Measurements from ENCODE around the gene FAM20C. TPM values are rescaled to one million over a fixed set of nuclear protein-coding genes. Genes with fewer than 3 reads are reported as not detected.

Gene FAM20C
- total RNA-seq, 3 donors from 2014 or later = 20.7 to 47.7 (median 26.5) TPM

GRCh38 chr7:148543-148931 is 43.8 kb upstream of the FAM20C start:
- H3K9me3 ChIP-seq = no peaks in the 10 kb centered on the region
- intact Hi-C loops (cut with DNase I, micrococcal nuclease) = no loop called here
- H3K36me3 ChIP-seq (ENCODE audit: low read depth) = no peaks in the 10 kb centered on the region
- DNase-seq (no peak), ATAC-seq (no peak)
- peak overlapping the region; percentile 7 for H3K4me3 ChIP-seq
- TF ChIP-seq, protein P1, sequence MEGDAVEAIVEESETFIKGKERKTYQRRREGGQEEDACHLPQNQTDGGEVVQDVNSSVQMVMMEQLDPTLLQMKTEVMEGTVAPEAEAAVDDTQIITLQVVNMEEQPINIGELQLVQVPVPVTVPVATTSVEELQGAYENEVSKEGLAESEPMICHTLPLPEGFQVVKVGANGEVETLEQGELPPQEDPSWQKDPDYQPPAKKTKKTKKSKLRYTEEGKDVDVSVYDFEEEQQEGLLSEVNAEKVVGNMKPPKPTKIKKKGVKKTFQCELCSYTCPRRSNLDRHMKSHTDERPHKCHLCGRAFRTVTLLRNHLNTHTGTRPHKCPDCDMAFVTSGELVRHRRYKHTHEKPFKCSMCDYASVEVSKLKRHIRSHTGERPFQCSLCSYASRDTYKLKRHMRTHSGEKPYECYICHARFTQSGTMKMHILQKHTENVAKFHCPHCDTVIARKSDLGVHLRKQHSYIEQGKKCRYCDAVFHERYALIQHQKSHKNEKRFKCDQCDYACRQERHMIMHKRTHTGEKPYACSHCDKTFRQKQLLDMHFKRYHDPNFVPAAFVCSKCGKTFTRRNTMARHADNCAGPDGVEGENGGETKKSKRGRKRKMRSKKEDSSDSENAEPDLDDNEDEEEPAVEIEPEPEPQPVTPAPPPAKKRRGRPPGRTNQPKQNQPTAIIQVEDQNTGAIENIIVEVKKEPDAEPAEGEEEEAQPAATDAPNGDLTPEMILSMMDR (IDR thresholded peaks at IDR 0.05) = no peak
- H3K4me1 ChIP-seq (ENCODE audit: low read depth) = peaks cover 7% of the 10 kb centered on the region

DNA sequence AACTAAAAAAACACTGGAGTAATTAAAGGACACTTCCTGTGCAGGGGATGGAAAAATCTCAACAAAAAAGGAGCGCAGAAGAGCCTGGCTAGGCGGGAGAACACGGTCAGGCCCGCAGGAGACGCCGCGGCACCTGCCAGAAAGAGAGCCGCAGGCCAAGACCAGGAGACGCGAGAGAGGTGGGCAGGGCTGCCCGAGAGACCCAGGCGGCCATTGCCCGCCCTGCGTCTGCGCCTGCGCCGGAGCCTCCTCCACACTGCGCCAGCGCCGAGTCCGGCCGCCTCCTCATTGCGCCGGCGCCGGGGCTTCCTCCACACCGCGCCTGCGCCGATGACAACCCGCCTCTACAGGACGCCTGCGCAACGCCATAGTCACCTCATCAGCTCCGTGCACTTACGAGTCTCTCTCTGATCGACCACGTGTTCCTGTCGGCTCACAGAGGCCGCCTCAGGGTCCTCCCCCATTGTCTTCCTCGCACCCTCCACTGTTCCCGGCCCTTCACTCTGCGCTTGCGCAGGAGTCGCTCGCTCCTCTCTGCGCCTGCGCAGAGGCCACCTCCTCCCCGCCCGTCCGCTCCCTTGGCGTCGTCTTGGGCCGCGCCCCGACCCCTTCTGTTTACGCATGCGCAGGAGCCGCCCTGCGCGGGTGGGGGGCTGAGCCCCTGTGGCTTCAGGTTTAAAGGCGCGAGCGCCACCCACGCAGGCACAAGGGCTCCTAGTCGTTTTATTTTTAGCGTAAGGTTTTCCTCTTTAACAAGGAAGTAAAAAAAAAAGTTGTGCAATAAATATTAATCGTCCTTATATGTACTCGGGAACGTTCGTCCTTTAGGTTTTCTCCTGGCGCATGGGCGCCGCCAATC is 43.2 kb upstream of the FAM20C start:
- TF ChIP-seq, protein P1 (IDR thresholded peaks at IDR 0.05) = no peak
- H3K4me3 ChIP-seq = peak overlapping the region; percentile 7
- H3K4me1 ChIP-seq (ENCODE audit: low read depth) = peaks cover 7% of the 10 kb centered on the region
- DNase-seq (peak; percentile 95 to 98 (median 97)), ATAC-seq (peak; percentile 96)
- intact Hi-C loops (cut with DNase I, micrococcal nuclease) = no loop called here
- no peaks in the 10 kb centered on the region for H3K9me3 ChIP-seq
- H3K36me3 ChIP-seq (ENCODE audit: low read depth) = no peaks in the 10 kb centered on the region

DNA sequence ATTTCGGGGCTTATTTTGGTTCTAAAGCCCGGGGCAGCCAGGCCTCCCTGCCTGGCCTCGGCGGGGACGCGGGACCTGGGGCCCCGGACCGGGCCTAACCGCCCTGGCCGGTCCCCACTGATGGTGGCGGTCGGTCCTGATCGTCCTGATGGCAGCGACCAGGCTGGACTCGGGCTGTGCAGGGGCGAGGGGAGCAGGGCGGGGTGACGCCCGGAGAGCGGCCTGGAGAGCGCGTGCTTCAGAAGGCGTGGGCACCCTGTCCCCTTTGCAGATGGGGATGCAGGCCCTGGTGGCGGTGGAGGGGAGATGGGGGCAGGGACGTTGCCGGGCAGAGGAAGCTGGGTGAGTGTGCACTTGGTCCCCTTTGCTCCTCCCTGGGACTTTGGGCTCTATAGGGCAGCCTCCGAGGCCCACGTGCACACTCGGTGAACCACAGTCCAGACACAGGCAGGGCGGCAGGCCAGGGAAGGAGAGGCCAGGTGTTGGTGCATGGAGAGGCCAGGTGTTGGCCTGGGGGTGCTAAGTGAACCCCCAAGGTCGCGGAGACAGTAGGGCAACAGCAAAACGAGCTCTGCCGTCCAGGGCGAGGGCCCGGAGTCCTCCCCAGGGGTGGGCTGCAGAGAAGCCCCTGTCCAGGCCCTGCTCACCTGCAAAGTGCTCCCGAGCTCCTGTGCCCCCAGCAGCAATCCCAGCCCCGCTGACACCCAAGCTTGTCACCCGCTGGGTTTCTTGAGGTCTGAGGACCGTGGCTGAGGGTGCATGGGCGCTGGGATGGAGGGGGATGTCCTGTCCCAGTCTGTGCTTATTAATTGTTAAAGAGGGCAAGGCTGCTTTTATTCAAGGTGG is 42.4 kb upstream of the FAM20C start:
- DNase-seq (peak; percentile 49 to 81 (median 72)), ATAC-seq (peak; percentile 3)
- Histone ChIP-seq H3K36me3 (ENCODE audit: low read depth) (no peaks in the 10 kb centered on the region), H3K9me3 (no peaks in the 10 kb centered on the region), H3K4me3 (peak overlapping the region; percentile 7), H3K4me1 (ENCODE audit: low read depth) (peaks cover 7% of the 10 kb centered on the region)
- intact Hi-C loops (cut with DNase I, micrococcal nuclease) = no loop called here
- TF ChIP-seq, protein P1 (IDR thresholded peaks at IDR 0.05) = no peak

DNA sequence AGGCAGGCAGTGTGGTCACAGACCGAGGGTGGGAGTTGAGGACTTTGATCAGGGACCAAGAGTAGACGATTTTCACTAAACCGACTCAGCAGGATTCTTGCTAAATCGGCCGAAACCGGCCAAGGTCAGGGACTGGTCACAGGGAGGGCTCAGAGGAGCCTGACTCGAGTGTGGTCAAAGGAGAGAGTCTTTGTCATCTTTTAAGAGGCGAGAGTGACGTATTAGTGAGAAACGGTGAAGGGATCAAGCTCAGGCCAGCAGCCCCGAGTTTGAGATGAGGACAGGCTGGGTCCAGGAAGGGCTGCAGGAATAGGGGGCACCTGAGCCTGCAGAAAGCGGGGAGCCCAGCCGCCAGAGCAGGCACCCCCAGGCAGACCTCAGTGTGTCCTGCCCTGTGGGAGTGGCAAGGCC is 41.6 kb upstream of the FAM20C start:
- Histone ChIP-seq H3K4me1 (ENCODE audit: low read depth) (peaks cover 14% of the 10 kb centered on the region), H3K4me3 (no peak overlapping the region), H3K36me3 (ENCODE audit: low read depth) (no peaks in the 10 kb centered on the region), H3K9me3 (no peaks in the 10 kb centered on the region)
- intact Hi-C loops (cut with DNase I, micrococcal nuclease) = no loop called here
- ATAC-seq (no peak), DNase-seq (peak; percentile 36 to 49 (median 48))
- TF ChIP-seq, protein P1 (IDR thresholded peaks at IDR 0.05) = no peak

- H3K36me3 ChIP-seq (ENCODE audit: low read depth) = no peaks in the 10 kb centered on the region
- H3K9me3 ChIP-seq = no peaks in the 10 kb centered on the region
- ATAC-seq (no peak), DNase-seq (peak in 1 of 3 donors; percentile 35)
- peaks cover 15% of the 10 kb centered on the region for H3K4me1 ChIP-seq (ENCODE audit: low read depth)
- TF ChIP-seq, protein P1 (IDR thresholded peaks at IDR 0.05) = no peak
- intact Hi-C loops (cut with DNase I, micrococcal nuclease) = no loop called here
- no peak overlapping the region for H3K4me3 ChIP-seq
Measured at GRCh38 chr7:151346-152050, 40.9 kb upstream of the FAM20C start.
